GM10847 (cell line): ENCODE data around the gene MRPL14.

Experiments used
- POLR2A ChIP-seq: IDR thresholded peaks from 2 replicates; pipeline ENCODE4 v1.6.1; 2011; ENCODE audit not compliant: insufficient read length; ENCODE audit errors: extremely low read depth

Gene MRPL14

GRCh38 chr6:44133981-44134711, 6.9 kb upstream of the MRPL14 start:
- no peak for TF ChIP-seq POLR2A

DNA sequence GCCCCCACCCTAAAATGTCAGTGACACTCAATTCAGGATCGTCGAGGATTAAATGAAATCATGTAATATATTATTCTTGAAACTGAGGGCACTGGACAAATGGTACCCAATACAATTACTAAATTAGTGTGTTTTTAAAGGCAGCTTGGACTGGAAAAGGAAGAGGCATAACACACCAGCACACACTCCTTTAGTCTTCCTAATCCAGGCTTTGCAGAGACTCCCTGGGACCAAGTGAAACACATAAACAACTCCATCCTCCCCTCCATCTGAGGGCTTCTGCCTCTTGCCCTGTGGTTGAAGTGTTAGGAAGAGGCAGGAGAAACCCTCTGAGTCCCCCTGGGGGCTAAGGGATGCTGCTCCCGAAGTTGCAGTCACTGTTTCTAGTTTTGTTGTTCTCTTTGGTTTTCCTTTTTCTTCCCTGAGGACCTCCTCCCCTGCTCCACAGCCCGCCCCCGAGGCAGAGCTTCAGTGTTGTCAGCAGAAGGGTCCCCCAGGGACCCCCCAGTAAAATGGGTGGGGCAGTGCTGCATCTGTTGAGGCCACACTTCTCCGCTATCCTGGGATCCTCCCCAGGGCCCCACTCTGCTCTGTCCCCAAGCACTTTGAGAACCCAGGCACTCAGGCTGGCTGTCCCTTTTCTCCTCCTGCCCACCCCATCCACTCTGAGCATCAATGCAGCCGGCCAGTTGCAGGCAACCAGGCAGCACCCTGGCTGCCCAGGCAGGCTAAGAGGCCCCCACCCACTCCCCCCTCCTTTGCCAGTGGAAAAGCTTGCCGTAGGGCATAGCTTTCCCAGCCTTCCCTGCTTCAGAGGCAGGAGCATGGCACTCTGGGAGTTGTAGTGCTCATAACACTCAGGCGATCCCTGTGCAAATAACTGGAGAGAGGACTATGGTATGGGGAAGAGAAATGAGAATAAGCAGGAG, 6.0 kb upstream of the MRPL14 start:
- no peak for TF ChIP-seq POLR2A

DNA sequence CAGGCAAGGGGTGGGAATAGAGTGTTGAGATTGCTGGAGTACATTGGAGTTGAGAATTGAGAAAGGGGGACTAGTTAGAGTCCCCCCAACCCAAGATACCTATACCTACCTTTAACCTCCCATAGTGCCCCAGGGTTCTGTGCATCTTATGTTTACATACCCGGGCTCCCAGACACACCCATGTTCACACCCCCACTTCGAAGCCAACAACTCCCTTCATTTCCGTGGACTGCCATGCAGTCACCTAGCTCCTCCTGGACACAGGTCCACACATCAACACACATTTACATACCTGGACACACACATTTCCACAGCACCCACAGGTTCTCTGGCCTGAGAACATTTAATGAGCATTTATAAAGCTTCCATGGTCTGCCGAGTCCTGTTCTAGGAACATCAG, 5.2 kb upstream of the MRPL14 start:
- no peak for TF ChIP-seq POLR2A

GRCh38 chr6:44131892-44132291, 4.6 kb upstream of the MRPL14 start:
- TF ChIP-seq POLR2A = no peak

- TF ChIP-seq POLR2A = no peak
These were observed 2.6 kb upstream of the MRPL14 start for GRCh38 chr6:44129841-44130322.

DNA sequence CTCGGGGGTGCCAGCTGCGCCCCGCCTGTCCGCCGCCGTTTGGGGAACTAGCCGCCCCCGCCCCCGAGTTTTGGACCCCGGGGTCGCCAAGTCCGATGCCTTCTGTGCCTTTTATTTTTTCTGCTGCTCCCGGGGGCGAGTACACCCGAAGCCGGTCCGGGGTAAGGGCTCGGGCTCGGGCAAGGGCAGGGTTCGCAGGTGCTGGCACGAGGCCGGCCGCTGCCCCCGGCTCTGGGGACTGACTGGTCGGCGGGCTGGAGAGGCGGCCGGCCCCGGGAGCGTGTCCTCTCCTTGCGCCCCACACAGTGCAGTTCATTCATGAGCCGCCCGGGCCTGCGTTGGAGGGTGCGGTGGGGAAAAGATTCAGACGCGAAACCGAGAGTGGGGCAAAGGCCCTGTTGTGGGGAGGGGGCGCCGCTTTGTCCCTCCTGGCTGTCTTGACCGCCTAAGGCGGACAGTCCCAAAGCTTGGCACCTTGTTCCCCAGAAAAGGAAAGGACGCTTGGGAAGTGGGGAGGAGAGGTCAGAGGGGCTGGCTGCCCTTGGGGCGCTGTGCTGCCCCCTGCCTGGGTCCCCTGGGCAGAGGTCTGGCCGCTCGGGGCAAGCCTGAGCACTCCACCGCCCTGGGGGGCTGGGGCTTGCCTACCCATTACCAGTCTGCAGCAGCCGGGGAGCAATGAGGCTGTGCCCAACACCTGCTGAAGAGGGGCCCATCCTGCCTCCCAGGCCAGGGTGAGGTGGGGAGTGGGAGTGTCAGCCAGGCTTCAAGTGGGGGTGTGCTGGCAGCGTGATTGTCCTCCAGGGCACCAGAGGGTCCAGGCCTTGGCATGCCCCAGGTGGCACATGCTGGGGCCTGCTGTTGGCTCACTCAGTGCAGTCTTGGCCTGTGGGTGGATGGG, 1.0 kb upstream of the MRPL14 start:
- no peak for TF ChIP-seq POLR2A

- TF ChIP-seq POLR2A = no peak
These were observed 717 bp downstream of the MRPL14 start for GRCh38 chr6:44126320-44127149.

- no peak for TF ChIP-seq POLR2A
These were observed 3.7 kb downstream of the MRPL14 start for GRCh38 chr6:44123544-44123943.

GRCh38 chr6:44122801-44123200, 4.5 kb downstream of the MRPL14 start:
- TF ChIP-seq POLR2A = no peak

DNA sequence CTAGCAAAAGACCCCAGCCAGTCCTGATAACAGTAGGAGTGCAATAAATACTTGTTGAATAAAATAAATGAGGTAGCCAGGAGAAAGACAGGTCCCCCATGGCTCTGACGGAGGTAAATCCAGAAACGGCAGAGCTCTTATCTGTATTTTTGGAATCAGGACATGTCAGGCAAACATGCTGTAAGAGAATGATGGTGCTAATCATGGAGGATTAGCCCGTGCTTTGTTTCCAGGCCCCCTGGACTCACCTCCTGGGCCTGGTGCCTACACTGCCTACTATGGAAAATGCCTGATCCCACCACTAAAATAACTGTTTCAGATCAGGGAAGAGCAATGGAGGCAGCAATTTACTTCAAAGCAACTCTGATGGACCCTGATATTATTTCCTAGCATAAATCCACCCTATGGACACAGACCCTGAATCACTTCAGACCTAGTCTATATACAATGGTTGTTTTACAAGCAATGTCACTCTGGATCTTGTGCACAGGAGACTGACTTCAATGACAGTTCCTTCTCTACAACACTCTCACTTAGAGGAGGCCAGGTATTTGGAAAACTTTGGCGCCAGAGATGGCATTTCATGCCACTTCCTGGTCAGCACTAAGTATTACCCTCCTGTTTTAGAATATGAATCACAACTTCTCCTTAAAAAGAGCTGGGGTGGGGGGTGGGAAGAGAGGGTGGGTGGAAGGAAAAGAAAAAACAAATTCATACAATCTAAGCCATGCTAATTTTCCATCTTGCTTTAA, 6.4 kb downstream of the MRPL14 start:
- no peak for TF ChIP-seq POLR2A

DNA sequence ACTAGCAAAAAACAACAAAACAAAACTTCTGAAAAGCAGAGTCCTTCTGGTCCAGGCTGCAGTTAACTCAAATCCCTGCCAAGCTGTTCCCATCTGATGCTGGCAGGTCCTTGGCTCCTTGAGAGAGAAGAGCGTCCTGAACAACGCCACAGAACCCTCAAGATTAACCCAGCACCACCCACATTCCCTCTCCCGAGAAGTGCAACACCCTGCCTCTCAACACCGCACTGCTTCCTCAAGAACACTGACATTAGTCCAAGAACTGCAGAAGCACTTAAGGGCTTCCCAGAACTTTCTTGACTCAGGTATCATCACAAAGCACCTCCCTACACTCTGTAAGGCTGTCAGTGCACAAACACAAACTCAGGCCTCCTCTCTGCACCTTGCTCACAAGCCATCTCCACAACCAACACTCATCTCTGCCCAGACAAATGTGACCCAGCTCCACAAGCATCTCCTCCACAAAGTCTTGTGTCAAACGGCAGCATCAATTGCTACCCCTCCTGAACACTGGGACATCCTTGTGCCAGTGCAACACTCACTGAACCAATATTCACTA, 7.5 kb downstream of the MRPL14 start:
- no peak for TF ChIP-seq POLR2A

DNA sequence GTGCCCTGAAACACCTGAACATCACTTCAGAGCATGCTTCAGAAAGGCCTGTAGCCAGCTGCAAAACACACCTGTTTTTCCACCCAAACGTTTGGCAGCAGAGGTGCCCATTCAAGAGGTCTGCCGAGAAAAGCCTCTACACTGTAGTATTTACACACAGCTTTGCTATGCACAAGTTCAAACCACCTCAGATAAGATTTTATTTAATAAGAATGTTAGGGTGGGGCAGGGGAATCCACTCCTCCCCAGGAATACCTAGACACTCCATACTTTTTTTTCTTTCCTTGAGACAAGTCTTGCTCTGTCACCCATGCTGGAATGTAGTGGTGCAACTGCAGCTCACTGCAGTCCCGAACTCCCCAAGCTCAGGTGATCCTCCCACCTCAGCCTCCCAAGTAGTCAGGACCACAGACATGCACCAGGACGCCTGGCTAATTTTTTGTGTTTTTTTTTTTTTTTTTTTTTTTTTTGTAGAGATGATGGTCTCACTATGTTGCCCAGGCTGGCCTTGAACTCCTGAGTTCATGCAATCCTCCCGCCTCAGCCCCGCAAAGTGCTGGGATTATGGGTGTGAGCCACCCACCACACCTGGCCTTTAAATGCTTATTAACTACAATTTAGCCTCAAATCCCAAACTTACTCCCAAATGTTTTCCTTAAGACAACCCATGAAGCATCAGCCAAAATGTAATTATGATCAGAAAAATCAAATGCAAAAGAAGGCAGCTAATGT, 9.7 kb downstream of the MRPL14 start:
- no peak for TF ChIP-seq POLR2A
